HCT116 (cell line): ENCODE measurements around the gene AGFG2. TPM values are rescaled to one million over a fixed set of nuclear protein-coding genes. Genes with fewer than 3 reads are reported as not detected.

Experiments
- ATAC-seq: fragments of 200-7000 bp; cut with Tn5 transposase; 2 replicates; pipeline ENCODE4 v1.9.1; 2020; ENCODE audit warnings: mild to moderate bottlenecking, moderate library complexity
- BruUV-seq: library from RNA; stranded (reverse); fragments of 400-500 nt; replicated peaks from 2 replicates; lab custom pipeline; 2021; lab: Mats Ljungman, UMichigan
- CTCF ChIA-PET: fragments of 300-600 bp; sonication (Branson Sonifier 250); formaldehyde crosslinking; loops from one replicate; lab custom pipeline; 2021; ENCODE audit warnings: antibody characterized with exemption; lab: Charles Lee
- POLR2A ChIA-PET: fragments of 300-600, 350-600 bp; sonication (Branson Sonifier 250); formaldehyde crosslinking; loops from one replicate; lab custom pipeline; 2021; ENCODE audit warnings: antibody characterized with exemption; lab: Charles Lee
- RAD21 ChIA-PET, 2 experiments: fragments of 300-600 bp; sonication (Branson Sonifier 250); formaldehyde crosslinking; loops; one replicate each; lab custom pipeline; 2023; ENCODE audit warnings: low total read pairs in 2 of 2; ENCODE audit not compliant: uncharacterized antibody in 2 of 2, unreplicated experiment in 2 of 2, low non-redundant PET in 1 of 2; lab: Charles Lee
- DNase-seq: peaks from one replicate; pipeline ENCODE4 v3.0.0-alpha.2; 2010; ENCODE audit warnings: low read depth, low spot score
- H2AFZ ChIP-seq: fragments of 200-600 bp; shearing (Covaris generic), sonication (generic); 2 replicates; pipeline ENCODE4 v1.6.1; 2017; ENCODE audit warnings: low read depth, mixed run types, mixed read lengths, antibody characterized with exemption, low read length; ENCODE audit not compliant: poor library complexity, severe bottlenecking
- H3K27ac ChIP-seq: 2 replicates; pipeline ENCODE4 v1.5.1; 2012; ENCODE audit warnings: low read depth, low read length
- H3K27me3 ChIP-seq: fragments of 200-600 bp; sonication (generic); 2 replicates; pipeline ENCODE4 v1.6.1; 2016; ENCODE audit warnings: mixed run types, low read length, mixed read lengths; ENCODE audit not compliant: insufficient read depth
- H3K36me3 ChIP-seq, 2 experiments: fragments of 200-500 bp in 1 of 2; fragments of 200-600 bp in 1 of 2; sonication (Bioruptor generic) in 1 of 2; sonication (generic) in 1 of 2; 2 replicates each; pipeline versions ENCODE4 v1.5.1 to v1.6.1; 2014 to 2016; ENCODE audit warnings: low read length in 2 of 2, inconsistent platforms in 1 of 2, mixed read lengths in 1 of 2, mixed run types in 1 of 2; ENCODE audit not compliant: insufficient read depth in 2 of 2, control insufficient read depth in 1 of 2
- H3K4me1 ChIP-seq, 2 experiments: fragments of 200-600 bp in 1 of 2; sonication (generic) in 1 of 2; 2 replicates each; pipeline versions ENCODE4 v1.5.1 to v1.6.1; 2012 to 2017; ENCODE audit warnings: low read length in 2 of 2, inconsistent platforms in 1 of 2, mild to moderate bottlenecking in 1 of 2, mixed read lengths in 1 of 2, mixed run types in 1 of 2, moderate library complexity in 1 of 2; ENCODE audit not compliant: insufficient read depth in 2 of 2, control insufficient read depth in 1 of 2
- H3K4me2 ChIP-seq: fragments of 200-600 bp; sonication (generic); 2 replicates; pipeline ENCODE4 v1.6.1; 2017; ENCODE audit warnings: mixed run types, low read length, mixed read lengths
- H3K4me3 ChIP-seq, 2 experiments: fragments of 200-600 bp in 1 of 2; sonication (generic) in 1 of 2; replicated peaks in 1 of 2; 2 replicates each; pipeline ENCODE4 v1.5.1; 2011 to 2016; ENCODE audit warnings: low read length in 2 of 2, control low read depth in 1 of 2, low read depth in 1 of 2, mild to moderate bottlenecking in 1 of 2, mixed read lengths in 1 of 2, mixed run types in 1 of 2
- H3K79me2 ChIP-seq: fragments of 200-600 bp; sonication (generic); 2 replicates; pipeline ENCODE4 v1.6.1; 2017; ENCODE audit warnings: mild to moderate bottlenecking, mixed run types, low read length, moderate library complexity, mixed read lengths; ENCODE audit not compliant: insufficient read depth
- H3K9ac ChIP-seq: fragments of 200-600 bp; sonication (generic); 2 replicates; pipeline ENCODE4 v1.6.1; 2016; ENCODE audit warnings: low read length, mixed read lengths
- H3K9me2 ChIP-seq: fragments of 200-600 bp; sonication (generic), shearing (Covaris generic); 2 replicates; pipeline ENCODE4 v1.6.1; 2017; ENCODE audit warnings: mixed run types, mild to moderate bottlenecking, moderate library complexity; ENCODE audit not compliant: insufficient read depth
- H3K9me3 ChIP-seq, 2 experiments: fragments of 200-500 bp in 1 of 2; fragments of 200-600 bp in 1 of 2; sonication (Bioruptor generic) in 1 of 2; sonication (generic) in 1 of 2; 2 replicates each; pipeline ENCODE4 v1.6.1; 2014 to 2017; ENCODE audit warnings: low read length in 2 of 2, mixed read lengths in 2 of 2, inconsistent platforms in 1 of 2, low read depth in 1 of 2, mild to moderate bottlenecking in 1 of 2, mixed run types in 1 of 2, moderate library complexity in 1 of 2; ENCODE audit not compliant: control insufficient read depth in 1 of 2, insufficient read depth in 1 of 2
- H4K20me1 ChIP-seq: fragments of 200-600 bp; sonication (generic), shearing (Covaris generic); 2 replicates; pipeline ENCODE4 v1.6.1; 2017; ENCODE audit warnings: mixed run types, mild to moderate bottlenecking, moderate library complexity; ENCODE audit not compliant: insufficient read depth
- ATF3 ChIP-seq: IDR thresholded peaks from 2 replicates; pipeline ENCODE4 v1.6.1; 2012
- CEBPB ChIP-seq: IDR thresholded peaks from 2 replicates; pipeline ENCODE4 v1.6.1; 2012; ENCODE audit warnings: low read depth
- CTCF ChIP-seq, 3 experiments: fragments of 200-600 bp in 1 of 3; sonication (generic) in 1 of 3; IDR thresholded peaks in 2 of 3; conservative IDR thresholded peaks in 1 of 3; 2 replicates each; pipeline ENCODE4 v1.5.1; 2012 to 2017; ENCODE audit warnings: low read depth in 2 of 3, low read length in 2 of 3, antibody characterized with exemption in 1 of 3, borderline replicate concordance in 1 of 3, control low read depth in 1 of 3, mild to moderate bottlenecking in 1 of 3, mixed read lengths in 1 of 3, mixed run types in 1 of 3, moderate library complexity in 1 of 3; ENCODE audit not compliant: insufficient read depth in 1 of 3
- EGR1 ChIP-seq: IDR thresholded peaks from 2 replicates; pipeline ENCODE4 v1.6.1; 2012; ENCODE audit warnings: low read depth
- ELF1 ChIP-seq: IDR thresholded peaks from 2 replicates; pipeline ENCODE4 v1.6.1; 2012; ENCODE audit warnings: low read depth, borderline replicate concordance
- EZH2 ChIP-seq: fragments of 200-600 bp; sonication (generic); IDR thresholded peaks from 2 replicates; pipeline ENCODE4 v1.6.1; 2017; ENCODE audit warnings: antibody characterized with exemption, mixed run types
- EZH2phosphoT487 ChIP-seq: fragments of 200-600 bp; IDR thresholded peaks from 2 replicates; pipeline ENCODE4 v1.6.1; 2018; ENCODE audit warnings: antibody characterized with exemption, borderline replicate concordance
- FOSL1 ChIP-seq: IDR thresholded peaks from 2 replicates; pipeline ENCODE4 v1.6.1; 2012; ENCODE audit warnings: low read depth
- JUND ChIP-seq: IDR thresholded peaks from 2 replicates; pipeline ENCODE4 v1.6.1; 2012
- POLR2A ChIP-seq: IDR thresholded peaks from 2 replicates; pipeline ENCODE4 v1.7.0; 2011; ENCODE audit warnings: borderline replicate concordance; ENCODE audit not compliant: insufficient read depth, insufficient read length; ENCODE audit errors: extremely low read depth
- RAD21 ChIP-seq: IDR thresholded peaks from 2 replicates; pipeline ENCODE4 v1.6.1; 2012; ENCODE audit warnings: low read depth, mild to moderate bottlenecking
- SIN3A ChIP-seq: IDR thresholded peaks from 2 replicates; pipeline ENCODE4 v1.6.1; 2012; ENCODE audit warnings: low read depth
- SP1 ChIP-seq: IDR thresholded peaks from 2 replicates; pipeline ENCODE4 v1.6.1; 2012; ENCODE audit warnings: low read depth
- SRF ChIP-seq: IDR thresholded peaks from 2 replicates; pipeline ENCODE4 v1.6.1; 2012; ENCODE audit warnings: low read depth
- TCF7L2 ChIP-seq: IDR thresholded peaks from 2 replicates; pipeline ENCODE4 v1.7.0; 2011; ENCODE audit warnings: borderline replicate concordance, inconsistent platforms; ENCODE audit not compliant: insufficient read depth, insufficient read length; ENCODE audit errors: extremely low read depth
- ZBTB33 ChIP-seq: IDR thresholded peaks from 2 replicates; pipeline ENCODE4 v1.6.1; 2011; ENCODE audit warnings: mild to moderate bottlenecking, low read length, moderate library complexity; ENCODE audit not compliant: insufficient replicate concordance; ENCODE audit errors: extremely low read depth
- ZFX ChIP-seq: fragments of 450-650 bp; IDR thresholded peaks from 2 replicates; pipeline ENCODE4 v1.6.1; 2017
- intact Hi-C: fragments of 100-400 bp; cut with micrococcal nuclease; formaldehyde crosslinking; loops from 2 replicates; pipeline ENCODE4 v1.10.0; 2022
- total RNA-seq: library from RNA; stranded (reverse); gene quantifications from one replicate; pipeline ENCODE4 v1.2.1, GENCODE V29; 2021; ENCODE audit not compliant: unreplicated experiment
- TF ChIP-seq, protein P1 (sequence below): IDR thresholded peaks from 2 replicates; pipeline ENCODE4 v1.6.1; 2012

The AGFG2 gene
- total RNA-seq, 1 experiment from 2014 or later: 14.0 TPM

- peaks cover 8 to 9% of the 10 kb centered on the region in 2 experiments; a peak in 3 of 4 replicates for H3K36me3 ChIP-seq
- no peaks in the 10 kb centered on the region for H4K20me1 ChIP-seq
- intact Hi-C loops: no loop called here
- DNase-seq: no peak
- POLR2A ChIA-PET: no interaction called here
- no peak overlapping the region for H3K4me3 ChIP-seq
- no peak overlapping the region for H3K9ac ChIP-seq
- no peaks in the 10 kb centered on the region for H3K27me3 ChIP-seq
- TF ChIP-seq SRF (no peak), ZBTB33 (no peak), ZFX (no peak), SIN3A (no peak), CEBPB (no peak), ELF1 (no peak), ATF3 (no peak), POLR2A (no peak), EGR1 (no peak), SP1 (no peak), JUND (no peak), RAD21 (no peak), EZH2 (no peak), EZH2phosphoT487 (no peak), TCF7L2 (no peak), CTCF (IDR thresholded peaks at IDR 0.05 in 2 of 3, conservative IDR thresholded peaks at IDR 0.05 in 1 of 3; ENCODE audit: borderline replicate concordance in 1 of 3, insufficient read depth in 1 of 3, low read depth in 2 of 3, low read length in 2 of 3) (no peak), FOSL1 (no peak)
- TF ChIP-seq, protein P1, sequence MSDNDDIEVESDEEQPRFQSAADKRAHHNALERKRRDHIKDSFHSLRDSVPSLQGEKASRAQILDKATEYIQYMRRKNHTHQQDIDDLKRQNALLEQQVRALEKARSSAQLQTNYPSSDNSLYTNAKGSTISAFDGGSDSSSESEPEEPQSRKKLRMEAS: no peak
- peaks cover 2 to 21% of the 10 kb centered on the region in 2 experiments; a peak in 2 of 4 replicates for H3K4me1 ChIP-seq
- no peak for ATAC-seq
- H3K9me2 ChIP-seq: no peaks in the 10 kb centered on the region
- H3K4me2 ChIP-seq: no peak overlapping the region
- no peak overlapping the region for H2AFZ ChIP-seq
- H3K79me2 ChIP-seq: peaks cover 11% of the 10 kb centered on the region; the same call in 1 of the 2 replicates
- no TSS peak for BruUV-seq
- CTCF ChIA-PET: no interaction called here
- H3K9me3 ChIP-seq: no peaks in the 10 kb centered on the region
- RAD21 ChIA-PET: no interaction called here
- no peak overlapping the region for H3K27ac ChIP-seq
Measured at GRCh38 chr7:100582041-100582579, 43.1 kb downstream of the AGFG2 start.
